Umbilical cord (tissue), 2 donors: ENCODE data around the gene CREG2. TPM values are rescaled to one million over a fixed set of nuclear protein-coding genes. Genes with fewer than 3 reads are reported as not detected.

Experiments
- DNase-seq: peaks from one replicate; pipeline ENCODE4 v3.0.0-alpha.2; 2015; ENCODE audit warnings: low spot score
- total RNA-seq: library from RNA; depleted of rRNA; stranded (reverse); fragments of >200 nt; gene quantifications from one replicate; pipeline ENCODE4 v1.2.3, GENCODE V29; 2014; ENCODE audit warnings: low replicate concordance; ENCODE audit not compliant: insufficient read depth

Gene CREG2, protein sequence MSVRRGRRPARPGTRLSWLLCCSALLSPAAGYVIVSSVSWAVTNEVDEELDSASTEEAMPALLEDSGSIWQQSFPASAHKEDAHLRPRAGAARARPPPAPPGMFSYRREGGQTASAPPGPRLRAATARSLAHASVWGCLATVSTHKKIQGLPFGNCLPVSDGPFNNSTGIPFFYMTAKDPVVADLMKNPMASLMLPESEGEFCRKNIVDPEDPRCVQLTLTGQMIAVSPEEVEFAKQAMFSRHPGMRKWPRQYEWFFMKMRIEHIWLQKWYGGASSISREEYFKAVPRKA
- 3.6 TPM for total RNA-seq

DNA sequence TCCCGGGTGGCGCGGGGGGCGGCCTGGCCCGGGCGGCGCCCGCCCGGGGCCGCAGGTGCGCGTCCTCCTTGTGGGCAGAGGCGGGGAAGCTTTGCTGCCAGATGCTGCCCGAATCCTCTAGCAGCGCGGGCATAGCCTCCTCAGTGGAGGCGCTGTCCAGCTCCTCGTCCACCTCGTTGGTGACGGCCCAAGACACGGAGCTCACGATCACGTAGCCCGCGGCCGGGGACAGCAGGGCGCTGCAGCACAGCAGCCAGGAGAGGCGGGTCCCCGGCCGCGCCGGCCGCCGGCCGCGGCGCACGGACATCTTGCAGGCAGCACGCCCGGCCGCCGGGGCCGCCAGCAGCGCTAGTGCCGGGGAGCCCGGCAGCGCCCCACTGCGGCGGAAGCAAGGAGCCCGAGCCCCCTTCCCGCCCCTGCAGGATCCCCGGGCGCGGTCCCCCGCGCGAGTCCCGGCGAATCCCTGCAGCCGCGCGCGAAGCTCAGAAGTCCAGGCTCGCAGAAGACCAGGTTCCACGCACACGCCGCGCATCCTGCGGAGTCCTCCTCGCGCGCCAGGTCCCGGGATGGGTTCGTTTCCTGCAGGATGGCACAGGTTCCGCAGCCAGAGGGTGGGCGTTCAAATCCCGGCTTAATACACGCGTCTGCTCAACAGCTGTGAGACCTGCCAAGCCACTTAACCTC is at the start of gene CREG2:
CREG2 (minus strand) TSS at position 353 of the 684 bp plus-strand sequence; CDS start at position 307, 46 bp downstream.
- DNase-seq = peak; percentile 53

DNA sequence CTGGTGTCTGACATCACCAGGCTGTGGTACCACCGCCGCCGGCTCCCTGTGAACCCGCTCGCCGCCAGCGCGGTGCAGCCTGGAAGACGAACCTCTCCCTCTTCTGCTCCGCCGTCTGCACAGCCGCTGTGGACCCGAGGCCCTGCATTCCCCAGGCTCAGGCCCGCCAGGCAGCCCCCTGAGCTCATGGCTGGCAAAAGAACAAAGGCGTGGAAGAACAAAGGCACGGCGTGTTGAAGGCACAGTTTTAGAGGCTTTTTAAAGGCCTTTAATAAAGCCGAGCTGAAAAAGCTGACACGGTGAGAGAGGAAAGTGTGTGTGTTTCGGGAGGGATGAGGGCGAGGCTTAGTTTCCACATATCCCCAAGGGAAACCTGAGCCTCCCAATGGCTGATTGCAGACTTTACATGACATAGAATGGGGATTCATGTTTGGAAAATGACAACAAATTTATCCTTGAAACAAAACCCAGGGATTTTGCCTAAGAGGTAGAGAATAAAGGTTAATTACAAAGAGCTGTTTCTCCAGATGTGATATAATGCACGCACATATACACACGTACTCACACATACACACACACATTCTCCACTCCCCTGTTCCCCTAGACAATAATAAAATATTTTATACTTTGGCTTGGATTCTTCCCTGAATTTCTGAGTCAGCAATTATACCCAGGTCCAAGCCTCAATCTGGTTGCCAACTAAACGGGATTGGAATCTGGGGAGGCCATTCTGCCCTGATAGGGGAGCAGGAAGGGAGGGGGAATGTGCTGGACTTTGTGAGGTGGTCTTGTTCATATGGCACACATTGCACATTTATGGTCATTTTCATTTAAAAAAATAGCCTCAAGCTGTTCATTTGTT is 47.9 kb upstream of the CREG2 start:
- DNase-seq = peak; percentile 87

DNA sequence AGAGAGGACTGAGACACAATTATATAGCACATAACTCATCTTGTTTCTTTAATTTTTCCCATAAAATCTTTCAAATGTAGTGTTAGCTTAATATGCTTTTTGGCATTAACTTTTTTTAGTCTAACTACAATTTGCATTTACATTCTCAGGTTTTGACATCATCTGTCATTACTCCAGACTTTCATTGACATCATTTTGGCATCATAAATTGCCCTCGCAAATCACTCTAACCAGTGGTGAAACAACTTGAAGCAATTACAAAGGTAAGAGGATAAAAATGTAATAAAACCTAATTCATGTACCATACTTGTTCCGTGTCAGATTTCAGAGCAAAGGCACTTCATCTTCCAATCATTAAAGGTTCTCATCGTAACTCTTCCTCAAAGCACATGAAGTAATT is 46.2 kb upstream of the CREG2 start:
- no peak for DNase-seq

DNA sequence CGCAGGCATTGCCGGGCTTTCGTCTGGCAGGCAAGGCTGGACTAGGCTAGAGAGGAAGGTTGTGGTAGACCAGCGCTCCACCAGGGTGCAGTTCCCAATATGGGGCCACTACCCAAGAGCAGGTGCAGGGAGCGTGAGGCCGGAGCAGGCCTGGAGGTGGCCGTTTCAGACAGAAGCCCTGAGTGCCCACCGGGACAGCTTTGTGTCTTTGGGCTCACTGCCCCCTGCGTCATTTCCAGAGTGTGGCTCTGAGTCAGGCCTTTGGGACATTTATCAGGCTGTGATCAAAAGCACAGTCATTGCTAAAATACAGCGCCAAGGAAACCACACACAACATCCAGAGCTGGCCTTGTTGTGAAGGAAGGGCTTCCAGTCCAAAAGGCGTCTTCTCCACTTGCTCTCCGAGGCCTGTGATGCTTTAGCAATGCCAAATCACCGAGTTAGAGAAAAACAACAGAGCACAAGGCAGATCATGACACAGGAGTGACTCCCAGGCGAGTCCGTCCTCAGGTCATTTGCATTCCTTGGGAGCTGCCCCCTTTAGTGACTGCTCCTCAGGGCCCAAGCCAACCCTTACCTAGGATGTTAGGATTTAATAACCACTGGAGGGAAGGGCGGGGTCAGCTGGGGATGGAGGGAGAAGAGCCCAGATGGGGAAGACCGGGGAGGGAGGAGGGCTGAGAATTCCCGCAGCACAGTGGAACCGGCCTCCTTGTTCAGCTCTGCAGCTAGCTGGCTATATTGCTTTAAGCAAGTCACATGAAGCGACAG is 45.3 kb upstream of the CREG2 start:
- DNase-seq = no peak

DNA sequence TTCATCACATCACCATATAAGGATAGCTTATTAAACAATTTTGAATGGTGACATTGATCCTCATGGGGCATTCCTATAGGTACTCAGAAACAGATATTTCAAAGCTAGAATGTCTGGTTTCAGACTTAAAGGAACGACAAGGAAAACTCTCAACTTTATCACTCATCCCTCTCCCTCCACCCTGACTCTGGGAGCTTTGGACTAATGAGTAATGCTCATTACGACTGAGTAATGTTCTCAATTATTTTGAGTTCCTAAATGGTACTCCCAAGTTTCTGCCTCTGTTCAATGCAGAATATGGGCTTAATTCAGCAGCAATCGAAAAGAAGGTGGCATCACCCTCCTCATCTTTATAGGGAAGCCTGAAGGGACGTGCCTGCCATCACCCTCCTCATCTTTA is 44.2 kb upstream of the CREG2 start:
- DNase-seq = no peak

DNA sequence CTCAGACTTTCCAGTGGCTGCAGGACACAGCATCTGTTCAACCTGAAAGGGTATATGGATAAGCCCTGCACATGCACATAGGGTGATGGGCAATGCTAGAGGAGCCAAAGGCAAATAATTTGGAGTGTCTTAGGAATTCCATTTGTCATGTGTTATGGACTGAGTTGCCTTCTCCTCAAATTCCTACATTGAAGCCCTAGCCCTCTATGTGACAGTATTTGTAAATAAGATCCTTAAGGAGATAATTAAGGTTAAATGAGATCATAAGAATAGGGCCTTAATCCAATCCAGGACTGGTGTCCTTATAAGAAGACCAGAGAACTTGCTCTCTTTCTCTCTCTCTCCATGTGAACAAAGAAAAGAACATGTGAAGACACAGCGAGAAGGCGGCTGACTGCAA is 42.9 kb upstream of the CREG2 start:
- DNase-seq = no peak

DNA sequence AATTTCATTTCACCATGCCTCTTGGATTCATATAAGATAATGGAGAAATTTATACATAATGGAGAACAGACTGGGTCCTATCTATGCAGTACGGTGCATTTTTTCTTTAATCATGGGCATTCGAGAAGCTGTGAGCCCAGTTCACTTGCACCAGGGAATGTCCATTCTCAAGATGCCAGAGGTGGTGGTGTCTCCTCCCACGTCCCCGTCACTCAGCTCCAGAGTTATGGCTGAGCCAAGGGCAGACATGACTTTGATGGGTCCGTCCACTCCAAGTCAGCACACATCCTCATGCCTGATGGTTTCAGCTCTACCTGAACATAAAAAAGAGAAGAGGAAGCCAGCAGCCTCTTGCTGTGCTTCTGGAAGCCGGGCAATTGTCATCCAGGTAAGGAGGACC is 42.1 kb upstream of the CREG2 start:
- DNase-seq = no peak

DNA sequence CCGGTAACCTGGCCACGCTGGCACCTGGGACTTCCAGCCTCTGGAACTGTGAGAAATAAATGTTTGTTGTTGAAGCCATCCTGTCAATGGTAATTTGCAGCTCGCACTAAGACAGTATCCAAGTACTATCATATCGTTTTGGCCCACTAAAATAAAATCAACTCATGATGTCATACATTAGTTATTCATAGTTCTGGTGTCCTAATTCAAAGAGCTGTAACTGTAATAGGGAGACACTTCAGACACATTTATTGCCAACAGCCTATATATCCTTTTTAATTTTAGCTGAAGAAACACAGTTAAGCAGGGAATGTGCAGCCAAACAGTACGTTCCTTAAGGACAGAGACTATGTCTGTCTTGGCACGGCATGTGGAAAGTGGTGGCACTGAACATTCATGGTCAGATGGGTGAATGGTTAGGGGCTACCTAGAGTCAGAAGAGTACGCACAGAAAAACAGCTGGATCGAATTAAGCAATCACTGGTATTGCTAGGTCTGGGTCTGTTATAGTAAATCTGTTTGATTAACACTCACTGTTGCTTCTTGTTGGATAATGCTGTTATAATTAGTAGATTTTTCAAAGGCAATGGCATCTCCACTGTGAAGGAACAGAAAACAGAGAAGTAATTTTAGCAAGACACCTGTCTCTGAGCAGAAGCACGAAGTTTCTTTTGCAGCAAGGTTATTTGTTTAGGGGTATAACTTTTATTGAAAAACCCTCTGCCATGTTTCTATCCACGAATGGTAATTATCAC is 41.3 kb upstream of the CREG2 start:
- no peak for DNase-seq

DNA sequence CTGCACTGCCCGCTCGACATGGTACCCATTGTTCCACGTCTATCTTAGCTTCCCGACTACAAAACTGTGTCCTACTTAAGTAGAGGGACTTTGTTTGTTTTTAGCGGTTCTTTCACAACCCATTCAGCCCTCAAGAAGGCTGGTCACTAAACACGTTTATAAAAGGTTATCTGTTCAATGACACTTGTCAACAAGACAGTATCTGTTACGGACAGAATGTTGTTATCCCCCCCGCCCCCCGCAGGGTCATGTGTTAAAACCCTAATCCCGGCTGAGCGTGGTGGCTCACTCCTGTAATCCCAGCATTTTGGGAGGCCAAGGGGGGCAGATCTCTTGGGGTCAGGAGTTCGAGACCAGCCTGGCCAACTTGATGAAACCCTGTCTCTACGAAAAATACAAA is 40.4 kb upstream of the CREG2 start:
- no peak for DNase-seq

DNA sequence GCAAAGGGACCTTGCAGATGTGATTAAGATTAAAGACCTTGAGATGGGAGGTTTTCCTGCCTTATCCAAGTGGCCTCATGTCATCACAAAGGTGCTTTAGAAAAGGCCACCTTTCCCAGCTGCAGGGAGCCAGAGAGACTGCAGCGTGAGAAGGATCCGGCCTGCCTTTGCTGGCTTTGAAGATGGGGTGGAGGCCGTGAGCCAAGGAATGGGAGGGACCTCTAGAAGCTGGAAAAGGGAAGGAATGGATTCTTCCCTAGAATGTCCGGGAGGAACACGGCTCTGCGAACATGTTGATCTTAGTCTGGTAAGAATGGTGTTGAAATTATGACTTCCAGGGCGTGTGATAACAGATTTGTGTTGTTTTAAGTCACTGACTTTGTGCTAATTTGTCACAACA is 39.9 kb upstream of the CREG2 start:
- no peak for DNase-seq

DNA sequence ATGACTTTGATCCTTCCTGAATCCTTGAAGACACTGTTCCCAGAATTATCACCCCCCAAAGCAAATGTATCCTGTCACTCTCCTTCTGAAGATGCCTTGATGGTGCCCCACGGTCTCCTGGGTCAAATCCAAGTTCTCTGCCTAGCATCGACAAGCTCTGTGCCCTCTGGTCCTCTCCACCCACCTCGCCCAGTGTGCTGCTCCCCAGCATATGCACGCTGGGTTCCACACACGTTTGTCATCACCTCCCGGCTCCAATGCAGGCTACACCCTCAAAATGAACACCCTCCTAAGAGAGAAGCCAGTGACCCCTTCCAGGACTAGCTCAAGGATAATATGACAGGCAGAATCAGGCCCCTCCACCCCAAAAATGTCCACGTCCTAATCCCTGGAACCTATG is 39.5 kb upstream of the CREG2 start:
- no peak for DNase-seq

DNA sequence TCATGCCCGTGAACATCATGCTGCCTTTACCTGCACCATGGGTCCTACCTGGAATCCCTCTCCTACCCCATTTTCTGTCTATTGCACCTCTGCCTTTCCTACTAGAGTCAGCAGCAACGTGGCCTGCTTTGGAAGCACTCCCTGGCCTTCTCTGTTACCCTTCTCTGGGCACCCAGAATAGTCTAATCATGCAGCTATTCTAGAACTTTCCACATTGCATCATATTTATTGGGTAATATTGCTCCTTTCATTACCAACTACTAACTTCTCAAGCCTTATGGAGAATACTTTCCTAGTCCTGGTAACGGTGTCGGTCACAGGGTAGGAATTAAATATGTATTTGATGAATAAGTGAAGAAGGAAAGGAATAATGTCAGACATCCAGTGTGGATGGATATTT is 33.3 kb upstream of the CREG2 start:
- no peak for DNase-seq

DNA sequence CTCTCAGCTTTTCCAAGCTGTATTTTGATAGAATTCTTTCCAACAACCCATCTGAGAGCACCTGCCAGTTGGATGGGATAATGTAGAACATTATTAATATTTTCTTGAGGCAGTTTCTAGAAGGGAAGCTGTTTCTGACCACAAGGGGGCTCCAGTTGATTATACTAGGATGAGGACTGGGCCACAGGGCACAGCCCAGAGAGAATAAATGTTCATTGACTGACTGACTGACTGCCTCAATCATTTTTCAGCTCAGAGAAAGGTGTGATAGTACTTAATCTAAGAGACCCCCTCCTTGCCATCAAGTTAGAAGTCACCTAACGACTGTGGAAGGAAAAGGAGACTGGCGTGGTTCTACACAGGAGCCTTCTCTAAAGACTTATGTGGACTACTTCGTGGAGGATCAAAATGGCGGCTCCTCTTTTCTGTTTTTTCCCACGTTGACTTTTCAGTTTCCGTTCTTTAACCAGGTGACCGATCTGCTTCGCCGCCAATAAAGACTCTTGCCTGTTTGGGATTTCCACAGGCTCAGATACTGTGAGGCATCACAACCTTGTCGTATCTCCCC is 31.9 kb upstream of the CREG2 start:
- peak; percentile 66 for DNase-seq

DNA sequence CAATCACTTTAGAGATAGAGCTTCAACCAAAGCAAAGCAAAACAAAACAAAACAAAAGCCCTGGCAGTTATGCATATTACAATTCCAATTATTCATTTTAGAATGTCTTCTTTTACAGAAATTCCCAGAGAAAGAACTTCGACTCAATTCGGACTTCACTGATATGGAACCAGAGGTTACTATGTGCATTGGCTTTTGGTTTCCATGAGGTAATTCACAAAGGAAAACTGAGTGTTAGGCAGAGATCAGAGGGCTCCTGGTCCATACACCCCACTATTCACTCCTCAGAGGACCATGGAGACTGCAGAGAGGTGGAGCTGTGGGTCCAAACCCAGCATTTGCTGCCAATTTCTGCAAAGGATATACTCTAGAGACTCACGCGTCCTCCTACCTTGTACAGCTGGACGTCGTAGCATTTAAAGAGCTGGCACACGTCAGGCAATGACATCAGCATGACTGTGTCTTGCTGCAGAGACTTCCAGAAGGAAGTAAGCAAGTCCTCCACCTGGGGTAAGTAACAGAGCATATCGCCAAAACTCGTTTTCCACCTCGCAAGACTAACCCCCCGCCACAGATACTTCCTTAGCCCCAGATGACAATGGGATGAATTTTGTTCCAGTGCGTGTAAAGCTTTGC is 31.3 kb upstream of the CREG2 start:
- DNase-seq = no peak

DNA sequence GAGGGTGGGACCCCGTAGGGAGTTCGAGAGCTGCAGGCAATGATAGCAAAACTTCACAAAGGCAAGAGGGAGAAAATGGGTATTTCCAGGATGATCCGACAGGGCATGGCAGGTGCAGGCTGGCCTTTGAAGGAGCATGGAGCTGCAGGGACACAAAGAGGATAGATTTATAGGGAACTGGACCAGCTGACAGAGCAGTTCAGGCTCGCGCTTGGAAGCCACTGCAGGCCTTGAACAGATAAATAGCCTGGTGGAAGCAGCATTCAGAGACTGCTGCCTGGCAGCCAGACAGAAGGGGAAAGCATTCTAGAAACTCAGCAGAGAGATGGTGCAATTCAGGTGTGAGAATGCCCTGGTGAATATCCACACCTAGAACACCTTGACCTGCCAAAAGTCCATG is 29.3 kb upstream of the CREG2 start:
- DNase-seq = no peak

DNA sequence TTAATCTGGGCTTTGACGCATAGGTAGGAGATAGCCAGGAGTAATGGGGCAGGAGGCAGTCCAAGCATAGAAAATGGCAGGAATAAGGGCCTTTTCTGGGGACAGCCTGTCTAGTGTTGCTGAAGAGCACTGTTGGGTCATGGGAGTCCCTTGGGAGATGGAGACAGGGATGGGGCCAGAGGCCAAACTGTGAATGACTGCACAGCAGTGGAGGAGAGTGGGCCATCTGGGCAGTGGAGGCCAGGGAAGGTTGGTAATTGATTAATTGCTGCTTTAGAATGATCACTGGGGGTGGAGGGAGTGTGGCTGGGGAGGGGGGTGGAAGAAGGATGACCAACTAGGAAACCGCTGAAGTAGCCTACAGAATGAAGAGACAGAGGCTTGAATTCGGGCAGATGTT is 28.6 kb upstream of the CREG2 start:
- DNase-seq = no peak

DNA sequence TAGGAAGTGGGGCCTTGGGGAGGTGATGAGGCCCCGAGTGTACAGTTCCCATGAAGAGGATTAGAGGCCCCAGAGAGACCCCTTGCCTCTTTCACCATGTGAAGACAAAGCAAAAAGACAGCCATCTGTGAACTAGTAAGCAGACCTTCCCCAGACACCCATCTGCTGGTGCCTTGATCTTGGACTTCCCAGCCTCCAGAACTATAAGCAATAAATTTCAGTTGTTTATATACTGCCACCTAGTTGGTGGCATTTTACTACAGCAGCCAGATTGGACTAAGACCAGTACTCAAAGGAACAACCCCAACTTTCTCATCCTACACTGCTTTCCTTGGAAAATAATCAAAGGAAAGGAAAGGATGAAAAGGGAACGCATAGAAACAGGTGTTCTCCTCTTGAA is 27.9 kb upstream of the CREG2 start:
- no peak for DNase-seq

DNA sequence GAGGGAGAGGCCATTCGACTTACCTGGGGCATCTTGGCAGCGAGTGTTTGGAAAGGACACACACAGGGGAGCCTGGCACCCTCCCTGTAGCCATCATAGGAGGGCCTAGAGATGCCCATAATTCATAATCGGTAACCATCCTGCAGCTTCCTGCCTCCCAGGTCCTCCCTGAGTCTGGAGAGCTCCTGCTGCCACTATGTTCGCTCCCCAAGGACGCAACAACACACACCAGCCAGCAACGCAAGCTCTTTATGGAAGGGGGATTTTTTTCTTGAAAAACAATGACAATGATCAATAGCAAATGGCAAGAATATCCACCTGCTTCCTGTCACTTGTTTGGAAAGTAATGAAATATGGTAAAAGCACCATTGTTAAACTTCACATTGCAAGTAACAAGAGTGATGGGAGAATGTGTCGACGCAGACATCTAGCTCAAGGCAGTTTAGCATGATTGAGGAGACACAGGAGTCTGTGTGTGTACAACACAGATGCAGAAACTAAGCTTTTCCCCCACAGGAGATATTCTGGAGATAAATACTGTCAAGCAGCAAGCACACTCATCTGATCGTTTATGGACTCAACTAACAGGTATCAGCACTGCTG is 24.9 kb upstream of the CREG2 start:
- DNase-seq = peak; percentile 55

DNA sequence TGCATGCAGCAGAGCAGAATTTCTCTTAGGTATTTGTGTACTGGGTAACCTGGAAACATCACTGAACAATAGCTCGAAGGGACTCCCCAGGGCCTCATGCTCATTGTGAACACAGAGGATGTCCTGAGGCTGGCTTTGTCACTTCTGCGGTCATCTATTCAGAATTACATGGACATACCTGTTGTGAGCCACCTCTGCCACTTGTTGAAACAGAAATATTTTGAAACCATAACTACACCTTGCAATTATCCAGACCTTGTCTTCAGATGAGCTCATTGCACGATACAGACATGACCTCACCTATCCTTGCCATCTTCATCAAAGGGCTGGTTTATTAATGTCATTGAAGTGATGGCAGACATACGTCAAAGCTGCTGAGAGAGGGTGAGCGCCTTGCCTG is 23.4 kb upstream of the CREG2 start:
- DNase-seq = peak; percentile 63

DNA sequence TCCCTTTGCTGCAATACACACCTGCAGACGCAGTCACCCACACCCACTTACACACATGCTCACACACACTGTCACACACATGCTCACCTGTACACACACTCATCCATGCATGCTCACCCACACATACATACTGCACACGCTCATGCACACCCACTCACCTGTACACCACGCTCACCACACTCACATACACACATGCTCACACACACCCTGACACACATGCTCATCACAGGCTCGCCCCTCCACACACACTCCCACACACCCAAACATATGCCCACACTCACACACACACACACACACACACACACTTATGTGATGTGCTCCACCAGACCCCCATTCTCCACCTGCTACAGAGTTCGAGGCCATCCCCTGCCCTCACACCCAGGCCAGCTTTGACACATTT is 22.8 kb upstream of the CREG2 start:
- DNase-seq = no peak
